C4-2B (cell line): ENCODE results near the gene CAGE1.
"Not testable (repeated sequence)": the region's sequence is repeated elsewhere in the genome, so short reads cannot be mapped to it uniquely, and the experiment has no call there.

Experiments used
- H3K27ac ChIP-seq: fragments of 450-650 bp; 2 replicates; pipeline ENCODE4 v1.5.1; 2017
- ZFX ChIP-seq: fragments of 450-650 bp; IDR thresholded peaks from 2 replicates; pipeline ENCODE4 v1.6.1; 2017
- TF ChIP-seq, protein P1 (sequence below): fragments of 450-650 bp; conservative IDR thresholded peaks from 2 replicates; pipeline ENCODE4 v1.5.1; 2017; ENCODE audit warnings: mild to moderate bottlenecking

CAGE1 gene

DNA sequence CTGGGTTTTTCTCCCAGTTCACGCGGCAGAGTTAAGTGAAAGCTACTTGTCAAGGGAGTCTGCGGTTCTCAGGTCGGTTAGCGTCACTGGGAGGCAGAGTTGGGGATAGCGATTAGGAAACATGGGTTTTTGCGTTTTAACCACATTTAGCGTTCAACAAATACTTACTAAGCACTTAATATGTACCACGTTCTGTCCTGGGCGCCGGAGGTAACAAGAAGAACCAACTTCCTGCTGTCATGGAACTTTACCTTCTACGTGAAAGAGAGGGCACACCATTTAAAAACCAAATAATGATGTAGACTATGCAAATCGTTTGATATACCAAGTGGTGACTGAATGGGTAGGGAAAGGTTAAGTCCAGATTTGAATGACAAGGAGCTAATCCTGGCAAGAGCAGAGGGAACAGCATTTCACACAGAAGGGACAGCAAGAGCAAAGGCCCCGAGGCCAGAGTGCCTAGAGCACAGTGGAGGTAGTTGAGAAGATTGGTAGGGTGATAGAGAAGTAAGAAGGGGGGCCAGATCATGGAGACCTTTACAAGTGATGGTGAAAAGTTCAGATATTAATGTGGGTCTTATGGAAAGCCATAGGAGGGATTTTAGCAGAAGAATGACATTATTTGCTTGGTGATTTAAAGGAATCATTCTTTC lies 810 bp upstream of the CAGE1 start:
- H3K27ac ChIP-seq = peak overlapping the region; percentile 93
- TF ChIP-seq, protein P1, sequence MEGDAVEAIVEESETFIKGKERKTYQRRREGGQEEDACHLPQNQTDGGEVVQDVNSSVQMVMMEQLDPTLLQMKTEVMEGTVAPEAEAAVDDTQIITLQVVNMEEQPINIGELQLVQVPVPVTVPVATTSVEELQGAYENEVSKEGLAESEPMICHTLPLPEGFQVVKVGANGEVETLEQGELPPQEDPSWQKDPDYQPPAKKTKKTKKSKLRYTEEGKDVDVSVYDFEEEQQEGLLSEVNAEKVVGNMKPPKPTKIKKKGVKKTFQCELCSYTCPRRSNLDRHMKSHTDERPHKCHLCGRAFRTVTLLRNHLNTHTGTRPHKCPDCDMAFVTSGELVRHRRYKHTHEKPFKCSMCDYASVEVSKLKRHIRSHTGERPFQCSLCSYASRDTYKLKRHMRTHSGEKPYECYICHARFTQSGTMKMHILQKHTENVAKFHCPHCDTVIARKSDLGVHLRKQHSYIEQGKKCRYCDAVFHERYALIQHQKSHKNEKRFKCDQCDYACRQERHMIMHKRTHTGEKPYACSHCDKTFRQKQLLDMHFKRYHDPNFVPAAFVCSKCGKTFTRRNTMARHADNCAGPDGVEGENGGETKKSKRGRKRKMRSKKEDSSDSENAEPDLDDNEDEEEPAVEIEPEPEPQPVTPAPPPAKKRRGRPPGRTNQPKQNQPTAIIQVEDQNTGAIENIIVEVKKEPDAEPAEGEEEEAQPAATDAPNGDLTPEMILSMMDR = peak; percentile 9
- TF ChIP-seq ZFX = no peak

DNA sequence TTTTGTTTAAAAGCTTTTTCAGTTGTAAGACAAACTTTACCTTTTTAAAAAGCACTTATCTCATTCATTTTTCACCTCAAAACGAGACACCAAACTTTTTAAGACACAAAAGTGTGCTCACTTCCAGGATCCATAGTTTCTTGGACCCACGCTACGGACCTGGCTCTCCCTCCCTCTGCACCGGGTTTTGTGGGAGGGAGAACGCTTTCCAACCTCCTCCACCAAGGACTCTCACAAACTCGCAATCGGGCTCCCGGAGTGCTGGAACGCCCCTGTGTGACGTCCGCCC lies 436 bp downstream of the CAGE1 start:
- peak overlapping the region; percentile 93 for H3K27ac ChIP-seq
- TF ChIP-seq ZFX = no peak
- TF ChIP-seq, protein P1 = no peak

DNA sequence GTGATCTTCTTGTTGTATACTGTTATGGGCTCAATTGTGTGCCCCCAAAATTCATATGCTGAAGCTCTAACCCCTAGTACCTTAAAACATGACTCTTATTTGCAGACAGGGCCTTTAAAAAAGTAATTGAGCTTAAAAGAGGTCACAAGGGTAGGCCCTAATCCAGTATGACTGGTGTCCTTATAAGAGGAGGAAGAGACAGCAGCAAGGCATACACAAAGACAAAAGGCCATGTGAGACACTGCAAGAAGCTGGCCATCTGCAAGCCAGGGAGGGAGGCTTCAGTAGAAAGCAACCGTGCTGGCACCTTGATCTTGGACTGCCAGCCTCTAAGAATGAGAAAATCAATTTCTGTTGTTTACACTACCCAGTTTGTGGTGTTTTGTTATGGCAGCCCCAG lies 8.4 kb downstream of the CAGE1 start:
- TF ChIP-seq, protein P1 = no peak
- TF ChIP-seq ZFX = no peak
- no peak overlapping the region for H3K27ac ChIP-seq

DNA sequence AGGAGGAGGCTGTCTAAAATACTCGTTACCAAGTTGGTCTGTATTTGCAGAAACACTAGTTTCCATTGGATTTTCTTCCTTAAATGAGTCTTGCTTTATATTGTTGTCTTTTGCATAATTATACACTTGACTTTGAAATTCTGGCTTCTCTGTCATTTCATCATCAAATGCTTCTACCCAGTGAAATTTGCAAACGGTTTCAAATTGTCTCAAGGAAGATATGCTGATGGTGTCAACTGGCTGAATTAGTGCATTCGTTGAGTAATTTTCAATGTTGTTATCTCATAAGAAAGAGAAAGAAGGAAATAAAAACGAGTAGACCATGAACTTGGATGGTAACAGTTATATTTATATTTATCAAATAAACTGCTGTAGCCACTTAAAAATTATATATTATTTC lies 10.8 kb downstream of the CAGE1 start:
- H3K27ac ChIP-seq = no peak overlapping the region
- TF ChIP-seq ZFX = no peak
- TF ChIP-seq, protein P1 = no peak

DNA sequence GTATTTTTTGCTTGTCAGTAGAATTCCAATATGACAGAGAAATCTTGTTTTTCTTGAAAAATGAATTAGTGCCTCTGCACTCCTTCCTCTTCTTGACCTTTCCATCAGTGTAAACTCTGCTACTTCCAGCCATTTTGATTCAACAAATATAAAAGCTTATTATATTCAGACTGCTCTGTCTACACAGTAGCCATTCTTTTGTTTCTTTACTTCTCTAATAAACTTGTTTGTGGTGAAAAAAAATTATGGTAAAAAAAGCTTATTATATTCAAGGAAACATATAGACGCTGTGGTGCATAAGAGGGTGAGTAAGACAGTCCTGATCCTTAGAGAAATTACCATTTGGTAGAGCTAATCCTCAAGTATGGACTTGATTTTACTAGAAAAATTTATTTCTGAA lies 11.6 kb downstream of the CAGE1 start:
- H3K27ac ChIP-seq = no peak overlapping the region
- TF ChIP-seq ZFX = no peak
- TF ChIP-seq, protein P1 = no peak

DNA sequence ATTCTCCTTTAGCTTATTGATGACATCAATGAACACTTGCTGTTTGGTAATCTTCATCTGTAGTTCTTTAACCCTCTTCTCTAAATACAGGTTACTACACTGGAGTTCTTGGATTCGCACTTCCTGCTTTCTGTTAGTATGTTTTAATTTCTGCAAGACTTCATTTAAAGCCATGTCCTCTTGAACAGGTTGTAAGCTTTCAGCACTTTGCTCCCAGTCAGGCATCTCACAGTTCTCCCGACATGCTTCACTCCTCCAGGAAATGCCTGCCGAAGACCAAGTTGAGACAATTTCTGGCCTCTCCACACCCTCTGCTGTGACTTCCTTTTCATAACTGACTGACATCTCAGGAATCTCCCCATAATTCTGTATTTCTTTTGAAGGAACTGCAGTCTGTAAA lies 15.8 kb downstream of the CAGE1 start:
- TF ChIP-seq, protein P1 = no peak
- no peak for TF ChIP-seq ZFX
- H3K27ac ChIP-seq = no peak overlapping the region

DNA sequence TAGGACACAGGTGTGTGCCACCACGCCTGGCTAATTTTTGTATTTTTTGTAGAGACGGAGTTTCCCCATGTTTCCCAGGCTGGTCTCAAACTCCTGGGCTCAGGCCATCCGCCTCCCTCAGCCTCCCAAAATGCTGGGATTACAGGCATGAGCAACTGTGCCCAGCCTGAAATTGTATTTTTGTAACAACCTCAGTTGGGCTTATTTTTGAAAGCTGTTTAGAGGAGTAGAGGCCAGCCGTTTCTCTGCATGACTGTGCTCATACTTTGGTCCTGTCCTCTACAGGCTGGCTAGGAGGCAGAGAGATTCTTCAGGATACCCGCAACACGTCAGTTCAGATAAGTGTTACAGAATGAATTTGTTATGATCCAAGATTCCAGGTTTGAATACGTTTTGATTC lies 22.1 kb downstream of the CAGE1 start:
- TF ChIP-seq, protein P1 = no peak
- no peak for TF ChIP-seq ZFX
- no peak overlapping the region for H3K27ac ChIP-seq

DNA sequence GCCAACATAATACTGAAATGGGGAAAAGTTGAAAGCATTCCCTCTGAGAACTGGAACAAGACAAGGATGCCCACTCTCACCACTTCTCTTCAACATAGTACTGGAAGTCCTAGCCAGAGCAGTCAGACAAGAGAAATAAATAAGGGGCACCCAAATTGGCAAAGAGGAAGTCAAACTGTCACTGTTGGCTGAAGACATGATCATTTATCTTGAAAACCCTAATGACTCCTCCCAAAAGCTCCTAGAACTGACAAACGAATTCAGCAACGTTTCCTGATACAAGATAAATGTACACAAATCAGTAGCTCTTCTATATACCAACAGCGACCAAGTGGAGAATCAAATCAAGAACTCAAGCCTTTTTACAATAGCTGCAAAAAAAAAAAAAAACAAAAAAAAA lies 37.6 kb downstream of the CAGE1 start:
- H3K27ac ChIP-seq = not testable (repeated sequence)

DNA sequence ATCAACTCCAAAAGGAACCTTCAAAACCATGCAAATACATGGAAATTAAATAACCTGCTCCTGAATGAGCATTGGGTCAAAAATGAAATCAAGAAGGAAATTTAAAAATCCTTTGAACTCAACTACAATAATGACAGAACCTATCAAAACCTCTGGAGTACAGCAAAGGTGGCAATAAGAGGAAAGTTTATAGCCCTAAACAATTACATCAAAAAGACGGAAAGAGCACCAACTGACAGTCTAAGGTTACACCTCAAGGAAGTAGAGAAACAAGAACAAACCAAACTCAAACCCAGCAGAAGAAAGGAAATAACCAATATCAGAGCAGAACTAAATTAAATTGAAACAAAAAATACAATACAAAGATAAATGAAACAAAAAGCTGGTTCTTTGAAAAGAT lies 39.0 kb downstream of the CAGE1 start:
- H3K27ac ChIP-seq = not testable (repeated sequence)

DNA sequence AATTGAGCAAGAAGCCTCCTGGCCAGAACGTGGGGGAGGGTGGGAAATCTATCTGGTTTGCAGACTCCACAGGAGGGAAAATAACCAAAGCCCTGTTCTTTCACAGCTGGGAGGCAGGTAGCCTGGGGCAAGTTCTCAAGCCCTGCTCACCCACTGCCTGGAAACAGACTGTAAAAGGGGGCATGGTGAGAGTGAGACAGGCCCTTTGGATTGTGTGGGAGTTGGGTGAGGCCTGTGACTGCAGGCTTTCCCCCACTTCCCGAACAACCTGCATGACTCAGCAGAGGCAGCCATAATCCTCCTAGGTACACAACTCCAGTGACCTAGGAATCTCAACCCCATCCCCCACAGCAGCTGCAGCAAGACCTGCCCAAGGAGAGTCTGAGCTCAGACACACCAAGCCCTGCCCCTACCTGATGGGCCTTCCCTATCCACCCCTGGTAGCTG lies 42.0 kb downstream of the CAGE1 start:
- 0 out of 2 replicates have a peak overlapping the region, but pooled peaks have one; percentile 8 for H3K27ac ChIP-seq

DNA sequence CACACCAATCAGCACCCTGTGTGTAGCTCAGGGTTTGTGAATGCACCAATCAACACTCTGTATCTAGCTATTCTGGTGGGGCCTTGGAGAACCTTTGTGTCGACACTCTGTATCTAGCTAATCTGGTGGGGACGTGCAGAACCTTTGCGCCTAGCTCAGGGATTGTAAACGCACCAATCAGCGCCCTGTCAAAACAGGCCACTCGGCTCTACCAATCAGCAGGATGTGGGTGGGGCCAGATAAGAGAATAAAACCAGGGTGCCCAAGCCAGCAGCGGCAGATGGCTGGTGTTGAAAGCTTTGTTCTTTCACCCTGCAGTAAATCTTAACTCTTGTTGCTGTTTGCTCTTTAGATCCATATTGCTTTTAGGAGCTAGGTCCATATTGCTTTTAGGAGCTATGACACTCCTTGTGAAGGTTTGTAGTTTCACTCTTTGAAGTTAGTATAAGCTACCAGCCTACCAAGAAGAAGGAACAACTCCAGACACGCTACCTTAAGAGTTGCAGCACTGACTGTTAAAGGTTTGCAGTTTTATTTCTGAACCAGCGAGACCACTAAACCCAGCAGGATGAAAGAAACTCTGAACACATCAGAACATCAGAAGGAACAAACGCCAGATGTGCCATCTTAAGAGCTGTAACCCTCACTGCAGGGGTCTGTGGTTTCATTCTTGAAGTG lies 44.6 kb downstream of the CAGE1 start:
- H3K27ac ChIP-seq = not testable (repeated sequence)
